NCI-H446 (cell line): ENCODE data around the gene NBAS.
A peak's percentile ranks its signal among the peaks of the same experiment; 100 is the strongest.
"Not testable (repeated sequence)": the region's sequence is repeated elsewhere in the genome, so short reads cannot be mapped to it uniquely, and the experiment has no call there.

Experiments
- DNase-seq, 2 experiments: peaks; one replicate each; lab custom pipeline; 2025; lab: John Stamatoyannopoulos, UW

Gene NBAS

GRCh38 chr2:15559379-15560139 is 1.6 kb downstream of the NBAS start:
- no peak for DNase-seq

DNA sequence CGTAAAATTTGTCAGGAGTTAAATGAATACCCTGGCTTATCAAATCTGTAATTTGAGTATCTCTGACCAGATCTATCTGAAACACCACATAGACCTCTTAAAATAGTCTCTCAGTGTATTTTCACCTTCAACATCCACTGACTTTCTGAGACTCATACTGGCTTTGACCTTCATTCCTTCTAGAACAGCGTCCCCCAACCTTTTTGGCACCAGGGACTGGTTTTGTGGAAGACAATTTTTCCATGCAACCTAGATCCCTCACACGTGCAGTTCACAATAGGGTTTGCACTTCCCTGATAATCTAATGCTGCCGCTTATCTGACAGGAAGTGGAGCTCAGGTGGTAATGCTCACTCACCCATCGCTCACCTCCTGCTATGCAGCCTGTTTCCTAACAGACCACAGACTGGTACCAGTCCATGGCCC is 3.2 kb downstream of the NBAS start:
- no peak for DNase-seq

DNA sequence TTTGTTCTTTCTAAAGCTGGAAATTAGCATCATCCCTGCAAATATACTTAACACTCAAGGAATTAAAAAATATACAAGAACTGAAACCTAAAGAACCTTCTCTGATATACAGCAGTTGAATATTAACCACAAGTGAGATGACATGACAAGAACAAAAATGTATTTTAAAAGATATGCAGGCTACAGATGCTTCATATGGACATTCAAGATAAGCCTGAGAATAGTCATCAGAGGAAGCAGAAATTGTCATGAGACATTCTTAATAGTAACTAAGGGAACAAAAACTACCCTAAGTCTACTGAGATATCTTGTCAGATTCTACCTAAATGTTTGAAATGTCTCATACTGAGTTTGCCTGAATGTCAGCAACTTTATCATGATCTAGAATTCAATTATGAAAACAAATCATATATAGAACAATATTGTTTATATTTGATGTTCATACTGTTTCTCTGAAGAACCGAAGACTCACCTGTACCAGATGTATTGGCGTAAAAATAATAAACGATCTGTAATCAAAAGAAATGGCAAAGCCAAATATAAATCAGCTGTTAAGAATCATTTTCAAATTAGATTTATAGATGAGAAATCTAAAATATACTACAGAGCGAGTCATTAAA is 4.7 kb downstream of the NBAS start:
- DNase-seq: no peak

DNA sequence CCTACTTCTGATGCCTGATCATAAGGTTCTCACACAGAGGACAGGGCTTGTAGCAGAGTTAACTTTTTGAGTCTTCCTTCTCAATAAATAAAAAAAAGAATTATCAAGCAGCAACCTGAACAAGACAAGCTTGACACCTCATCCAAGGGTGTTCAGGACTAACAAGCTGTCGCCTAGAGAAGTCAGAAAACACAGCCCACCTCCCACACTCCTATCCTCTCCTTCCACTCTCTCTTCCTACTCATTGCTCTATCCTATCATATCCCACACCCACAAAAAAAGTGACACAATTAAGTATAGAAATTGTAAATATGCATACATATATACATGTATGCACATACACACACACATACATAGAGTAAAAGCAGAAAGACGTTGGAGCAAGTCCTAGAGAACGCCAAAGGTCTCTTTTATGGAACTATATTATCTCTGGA is 5.4 kb downstream of the NBAS start:
- DNase-seq: no peak

DNA sequence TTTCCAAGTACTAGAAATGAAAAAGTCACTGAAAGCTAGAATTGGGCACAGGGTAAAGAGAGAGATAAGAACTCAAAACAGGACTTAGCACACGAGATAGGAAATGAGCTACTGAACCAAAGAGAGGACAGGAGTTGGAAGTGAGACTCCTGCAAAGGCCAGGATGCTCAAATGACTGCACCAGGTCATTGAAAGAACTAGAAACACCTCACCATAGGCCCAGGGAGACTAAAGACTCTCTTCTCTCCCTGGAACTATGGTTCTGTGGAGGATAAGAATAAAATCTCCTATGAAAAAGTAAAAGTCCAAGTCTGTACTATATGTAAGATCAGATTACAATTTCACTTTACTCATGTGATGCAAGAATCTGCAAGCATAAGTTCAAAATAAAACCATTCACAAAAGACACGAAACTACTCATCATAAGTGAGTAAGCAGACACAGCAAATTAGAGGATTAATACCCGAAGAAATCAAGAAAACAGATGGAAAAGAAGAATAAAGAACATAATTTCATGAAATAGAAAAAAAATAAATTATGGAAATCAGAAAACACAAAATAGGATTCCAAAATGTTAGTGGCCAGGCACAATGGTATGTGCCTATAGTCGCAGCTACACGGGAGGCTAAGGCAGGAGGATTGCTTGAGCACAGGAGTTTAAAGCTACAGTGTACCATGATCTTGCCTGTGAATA is 6.5 kb downstream of the NBAS start:
- DNase-seq: no peak

GRCh38 chr2:15553951-15554350 is 7.2 kb downstream of the NBAS start:
- DNase-seq: no peak

- DNase-seq: no peak
Observed at GRCh38 chr2:15553519-15553918, 7.6 kb downstream of the NBAS start.

- no peak for DNase-seq
Observed at GRCh38 chr2:15548974-15549373, 12.2 kb downstream of the NBAS start.

GRCh38 chr2:15547115-15547876 is 13.8 kb downstream of the NBAS start:
- DNase-seq: peak in 1 of 2 experiments; percentile 13

GRCh38 chr2:15546297-15547098 is 14.6 kb downstream of the NBAS start:
- no peak for DNase-seq

GRCh38 chr2:15544227-15544626 is 16.9 kb downstream of the NBAS start:
- DNase-seq: no peak

GRCh38 chr2:15543541-15543940 is 17.6 kb downstream of the NBAS start:
- DNase-seq: no peak

GRCh38 chr2:15543053-15543452 is 18.1 kb downstream of the NBAS start:
- no peak for DNase-seq

DNA sequence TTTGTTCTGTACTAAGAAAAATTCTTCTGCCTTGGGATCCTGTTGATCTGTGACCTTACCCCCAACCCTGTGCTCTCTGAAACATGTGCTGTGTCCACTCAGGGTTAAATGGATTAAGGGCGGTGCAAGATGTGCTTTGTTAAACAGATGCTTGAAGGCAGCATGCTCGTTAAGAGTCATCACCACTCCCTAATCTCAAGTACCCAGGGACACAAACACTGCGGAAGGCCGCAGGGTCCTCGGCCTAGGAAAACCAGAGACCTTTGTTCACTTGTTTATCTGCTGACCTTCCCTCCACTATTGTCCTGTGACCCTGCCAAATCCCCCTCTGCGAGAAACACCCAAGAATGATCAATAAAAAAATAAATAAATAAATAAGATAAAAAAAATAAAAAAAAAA is 18.9 kb downstream of the NBAS start:
- not testable (repeated sequence) for DNase-seq

GRCh38 chr2:15540523-15540922 is 20.6 kb downstream of the NBAS start:
- not testable (repeated sequence) for DNase-seq

- no peak for DNase-seq
Observed at GRCh38 chr2:15539999-15540398, 21.1 kb downstream of the NBAS start.

DNA sequence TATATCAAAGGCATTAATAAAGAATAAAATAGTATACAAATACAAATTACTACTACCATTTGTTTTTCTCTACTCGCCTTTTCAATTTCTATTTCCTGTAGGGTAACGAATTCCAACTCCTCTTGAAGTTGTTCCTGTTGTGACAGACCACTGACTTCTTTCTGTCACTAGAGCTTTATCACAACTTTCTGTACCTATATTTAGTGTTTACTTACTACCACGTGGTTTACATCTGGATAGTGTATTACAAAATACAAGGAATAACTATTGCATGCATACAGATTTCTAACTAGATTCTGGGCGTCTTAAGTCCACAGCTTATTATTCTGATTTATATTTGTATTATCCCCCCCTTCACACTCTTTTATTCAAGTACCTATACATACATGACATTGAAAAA is 22.3 kb downstream of the NBAS start:
- no peak for DNase-seq

DNA sequence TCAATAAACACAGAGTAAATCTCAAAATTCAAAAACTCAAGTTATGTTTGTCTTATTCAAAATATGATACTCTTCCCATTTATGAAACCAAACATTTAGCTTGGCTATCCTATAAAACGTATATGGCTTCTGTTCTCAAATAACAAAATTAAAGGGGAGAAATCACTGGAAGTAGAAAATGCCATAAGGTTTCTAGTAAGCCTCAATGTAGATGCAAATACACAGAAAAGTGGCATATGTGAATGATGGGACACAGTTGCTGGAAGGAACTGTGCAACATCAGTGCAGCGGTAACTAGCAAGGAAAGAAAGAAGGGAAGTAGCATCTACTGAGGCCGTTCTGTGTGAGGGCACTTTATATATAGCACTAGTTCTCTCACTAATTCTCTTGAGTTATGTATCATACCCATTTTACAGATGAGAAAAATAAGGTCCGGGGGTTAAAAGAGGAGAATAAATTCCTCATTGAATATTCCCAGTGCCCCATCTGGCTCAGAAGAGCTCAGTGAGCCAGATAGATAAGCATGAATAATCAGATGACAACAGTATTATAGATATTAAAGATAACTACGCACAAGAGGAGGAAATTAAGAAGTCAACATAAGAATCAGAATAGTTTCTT is 27.2 kb downstream of the NBAS start:
- DNase-seq: no peak

GRCh38 chr2:15532996-15533395 is 28.1 kb downstream of the NBAS start:
- DNase-seq: no peak

DNA sequence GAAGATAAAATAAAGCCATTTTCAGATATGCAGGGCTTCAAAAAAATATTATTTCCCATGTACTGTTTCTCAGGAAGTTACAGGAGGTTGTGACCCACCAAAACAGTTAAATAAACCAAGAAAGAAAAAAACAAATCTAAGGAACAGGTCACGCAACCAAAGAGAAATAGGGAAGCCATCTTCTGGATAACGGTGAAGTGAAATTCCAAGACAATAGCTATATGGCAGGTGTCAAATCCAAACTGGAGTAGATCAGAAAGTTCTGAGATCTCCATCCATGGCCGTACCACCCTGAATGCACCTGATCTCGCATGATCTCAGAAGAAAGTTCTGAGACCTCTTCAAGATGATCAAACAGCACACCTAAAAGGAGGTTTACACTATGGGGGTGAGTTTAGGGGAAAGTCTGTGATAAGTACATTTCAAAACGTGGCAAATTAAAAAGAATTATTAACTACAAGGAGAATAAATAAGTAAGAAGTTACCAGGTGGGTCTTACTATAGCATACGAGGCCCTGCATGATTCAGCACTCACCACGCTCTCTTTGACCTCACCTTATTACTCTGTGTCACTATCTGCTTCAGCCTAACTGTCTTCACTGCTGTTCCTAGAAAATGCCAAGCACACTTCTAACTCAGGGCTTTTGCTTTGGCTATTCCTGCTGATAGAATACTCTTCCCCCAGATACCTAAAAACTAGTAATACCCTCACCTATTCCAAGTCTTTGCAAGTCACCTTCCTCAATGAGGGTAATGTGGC is 29.9 kb downstream of the NBAS start:
- DNase-seq: no peak
